Immature natural killer cell (primary cell): ENCODE results near the gene ZSWIM7. TPM values are rescaled to one million over a fixed set of nuclear protein-coding genes. Genes with fewer than 3 reads are reported as not detected.
"Not testable (repeated sequence)": the region's sequence is repeated elsewhere in the genome, so short reads cannot be mapped to it uniquely, and the experiment has no call there.

Experiments used
- DNase-seq, 3 donors: peaks; one replicate each; pipeline ENCODE4 v3.0.0; 2022; ENCODE audit warnings: mixed read lengths in 1 of 3
- H3K27ac Mint-ChIP-seq, 6 donors: one replicate each; pipeline ENCODE4 v1.8.0; 2020; ENCODE audit warnings: mixed read lengths in 6 of 6, mild to moderate bottlenecking in 5 of 6, inconsistent platforms in 4 of 6, moderate library complexity in 3 of 6
- H3K27me3 Mint-ChIP-seq, 3 donors: one replicate each; pipeline ENCODE4 v1.8.0; 2020 to 2021; ENCODE audit warnings: low read depth in 3 of 3, mild to moderate bottlenecking in 3 of 3, mixed read lengths in 3 of 3, moderate library complexity in 3 of 3, inconsistent platforms in 1 of 3
- H3K36me3 Mint-ChIP-seq, 3 donors: one replicate each; pipeline ENCODE4 v1.8.0; 2020; ENCODE audit warnings: mixed read lengths in 3 of 3, inconsistent platforms in 2 of 3, mild to moderate bottlenecking in 2 of 3
- H3K4me1 Mint-ChIP-seq, 2 donors: one replicate each; pipeline ENCODE4 v1.8.0; 2020; ENCODE audit warnings: inconsistent platforms in 2 of 2, mild to moderate bottlenecking in 2 of 2, mixed read lengths in 2 of 2, moderate library complexity in 1 of 2
- H3K4me3 Mint-ChIP-seq, 5 donors: one replicate each; pipeline ENCODE4 v1.8.0; 2020; ENCODE audit warnings: mild to moderate bottlenecking in 5 of 5, mixed read lengths in 5 of 5, inconsistent platforms in 3 of 5, moderate library complexity in 3 of 5
- H3K9me3 Mint-ChIP-seq, 6 donors: one replicate each; pipeline ENCODE4 v1.8.0; 2020; ENCODE audit warnings: mild to moderate bottlenecking in 6 of 6, mixed read lengths in 6 of 6, inconsistent platforms in 4 of 6, moderate library complexity in 3 of 6
- polyA plus RNA-seq, 3 donors: library from polyadenylated mRNA; unstranded; fragments of 300-500 nt; fragmentation: Illumina TruSeq; gene quantifications; one replicate each; pipeline ENCODE4 v1.2.3, GENCODE V29; 2021

Gene ZSWIM7
- polyA plus RNA-seq, 3 donors from 2014 or later: 47.0 to 67.8 (median 67.6) TPM

DNA sequence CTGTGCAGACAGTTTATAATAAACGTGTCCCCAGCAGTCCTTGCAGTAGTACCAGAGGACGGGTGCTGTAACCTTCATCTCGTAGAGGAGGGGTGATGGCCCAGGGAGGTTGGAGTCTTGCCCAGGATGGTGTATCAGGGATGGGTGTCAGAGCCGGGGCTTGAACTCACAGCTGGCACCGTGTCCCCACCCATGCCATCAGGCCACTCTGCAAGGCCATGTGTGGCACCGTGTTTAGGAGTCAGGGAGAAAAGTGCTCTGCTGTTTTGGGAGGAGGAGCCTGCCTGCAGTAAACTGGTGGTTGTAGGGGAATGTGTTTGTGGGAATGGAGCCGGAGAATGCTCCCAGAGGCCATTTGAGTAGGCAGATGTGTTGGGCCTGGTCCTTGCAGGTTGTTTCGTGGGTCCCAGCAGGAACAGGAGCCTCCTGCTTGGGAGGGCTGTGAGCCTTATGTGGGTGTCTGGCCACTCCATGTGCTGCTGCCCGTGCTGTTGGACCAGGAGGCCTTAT lies 52.8 kb downstream of the ZSWIM7 start:
- H3K4me1 Mint-ChIP-seq: peaks cover 9 to 10% of the 10 kb centered on the region in 2 donors
- H3K36me3 Mint-ChIP-seq: peaks cover 0 to 3% (median 0%) of the 10 kb centered on the region in 3 donors
- DNase-seq: no peak
- peaks cover 8 to 17% (median 14%) of the 10 kb centered on the region in 3 donors for H3K27me3 Mint-ChIP-seq
- H3K4me3 Mint-ChIP-seq: peak overlapping the region in 4 of 5 donors; percentile 50 to 69 (median 62)
- no peak overlapping the region for H3K27ac Mint-ChIP-seq
- H3K9me3 Mint-ChIP-seq: no peaks in the 10 kb centered on the region

DNA sequence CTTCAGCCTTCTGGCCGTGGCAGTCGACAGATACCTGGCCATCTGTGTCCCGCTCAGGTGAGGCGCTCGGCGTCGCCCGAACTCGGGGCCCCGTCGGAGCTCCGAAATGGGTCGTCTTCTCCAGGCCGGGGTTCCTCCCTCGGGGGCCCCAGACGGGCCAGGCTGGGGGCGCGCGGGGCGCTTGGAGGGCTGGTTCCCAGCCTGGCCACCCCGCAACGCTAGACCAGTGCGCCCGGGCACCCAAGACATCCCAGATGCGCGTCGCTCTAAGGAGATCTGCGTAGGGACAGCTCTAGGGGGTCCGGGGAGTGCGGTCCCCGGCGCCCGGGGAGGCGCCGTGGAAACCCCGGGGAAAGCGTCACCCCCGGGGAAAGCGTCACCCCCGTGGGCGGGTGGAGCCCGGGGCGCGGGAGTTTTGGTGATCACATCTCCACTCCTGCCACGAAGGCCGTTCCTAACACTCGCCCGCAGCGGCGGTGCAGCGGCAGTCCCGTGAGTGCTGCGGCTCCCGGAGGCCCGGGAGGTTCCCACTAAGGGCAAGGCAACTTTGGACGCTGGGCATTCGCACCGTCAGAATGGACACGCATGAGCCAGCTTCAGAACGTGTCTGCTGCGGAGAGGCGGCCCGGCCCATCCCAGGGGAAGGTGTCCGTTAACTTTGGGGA lies 53.8 kb downstream of the ZSWIM7 start:
- H3K9me3 Mint-ChIP-seq: no peaks in the 10 kb centered on the region
- DNase-seq: no peak

DNA sequence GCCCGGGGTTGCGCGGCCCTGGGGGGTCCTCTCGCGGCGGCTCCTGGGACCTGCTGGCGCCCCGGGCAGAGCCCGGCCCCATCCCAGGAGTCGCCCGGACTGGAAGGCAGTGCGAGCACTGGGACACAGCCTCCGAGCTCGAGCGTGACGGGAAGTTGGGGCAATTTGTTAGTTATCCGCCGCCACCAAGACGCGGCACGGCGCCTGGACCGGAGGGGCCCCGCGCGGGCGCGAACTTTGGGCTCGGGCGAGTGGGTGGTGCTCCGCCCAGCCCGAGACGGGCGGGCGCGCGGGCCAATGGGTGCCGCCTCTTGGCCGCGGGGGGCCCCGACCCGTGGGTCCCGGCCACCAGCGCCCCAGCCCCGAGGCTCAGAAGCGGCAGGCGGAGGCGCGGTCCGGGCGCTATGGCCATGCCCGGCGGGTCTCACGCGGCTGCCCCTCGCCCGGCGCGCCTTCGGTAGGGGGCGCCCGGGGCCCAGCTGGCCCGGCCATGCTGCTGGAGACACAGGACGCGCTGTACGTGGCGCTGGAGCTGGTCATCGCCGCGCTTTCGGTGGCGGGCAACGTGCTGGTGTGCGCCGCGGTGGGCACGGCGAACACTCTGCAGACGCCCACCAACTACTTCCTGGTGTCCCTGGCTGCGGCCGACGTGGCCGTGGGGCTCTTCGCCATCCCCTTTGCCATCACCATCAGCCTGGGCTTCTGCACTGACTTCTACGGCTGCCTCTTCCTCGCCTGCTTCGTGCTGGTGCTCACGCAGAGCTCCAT lies 54.6 kb downstream of the ZSWIM7 start, which contains the start of gene ADORA2B:
ADORA2B (plus strand) TSS at position 372 of the 768 bp plus-strand sequence; CDS start at position 491, 119 bp downstream.
- Mint-ChIP-seq H3K9me3 (no peaks in the 10 kb centered on the region), H3K4me3 (peak within 1 kb of the TSS; percentile 78 to 87 (median 82)), H3K4me1 (peaks cover 9 to 10% of the 10 kb centered on the region in 2 donors), H3K36me3 (peaks cover 0 to 3% (median 0%) of the 10 kb centered on the region in 3 donors), H3K27ac (no peak within 1 kb of the TSS), H3K27me3 (peaks cover 10 to 18% (median 17%) of the 10 kb centered on the region in 3 donors)
- DNase-seq: peak; percentile 22 to 30 (median 24)

More for the DNA sequence above, 53.8 kb downstream of the ZSWIM7 start:
- Mint-ChIP-seq H3K27me3 (peaks cover 8 to 17% (median 15%) of the 10 kb centered on the region in 3 donors), H3K4me1 (peaks cover 9 to 10% of the 10 kb centered on the region in 2 donors), H3K27ac (no peak overlapping the region), H3K36me3 (peaks cover 0 to 3% (median 0%) of the 10 kb centered on the region in 3 donors), H3K4me3 (peak overlapping the region; percentile 72 to 80 (median 78))

DNA sequence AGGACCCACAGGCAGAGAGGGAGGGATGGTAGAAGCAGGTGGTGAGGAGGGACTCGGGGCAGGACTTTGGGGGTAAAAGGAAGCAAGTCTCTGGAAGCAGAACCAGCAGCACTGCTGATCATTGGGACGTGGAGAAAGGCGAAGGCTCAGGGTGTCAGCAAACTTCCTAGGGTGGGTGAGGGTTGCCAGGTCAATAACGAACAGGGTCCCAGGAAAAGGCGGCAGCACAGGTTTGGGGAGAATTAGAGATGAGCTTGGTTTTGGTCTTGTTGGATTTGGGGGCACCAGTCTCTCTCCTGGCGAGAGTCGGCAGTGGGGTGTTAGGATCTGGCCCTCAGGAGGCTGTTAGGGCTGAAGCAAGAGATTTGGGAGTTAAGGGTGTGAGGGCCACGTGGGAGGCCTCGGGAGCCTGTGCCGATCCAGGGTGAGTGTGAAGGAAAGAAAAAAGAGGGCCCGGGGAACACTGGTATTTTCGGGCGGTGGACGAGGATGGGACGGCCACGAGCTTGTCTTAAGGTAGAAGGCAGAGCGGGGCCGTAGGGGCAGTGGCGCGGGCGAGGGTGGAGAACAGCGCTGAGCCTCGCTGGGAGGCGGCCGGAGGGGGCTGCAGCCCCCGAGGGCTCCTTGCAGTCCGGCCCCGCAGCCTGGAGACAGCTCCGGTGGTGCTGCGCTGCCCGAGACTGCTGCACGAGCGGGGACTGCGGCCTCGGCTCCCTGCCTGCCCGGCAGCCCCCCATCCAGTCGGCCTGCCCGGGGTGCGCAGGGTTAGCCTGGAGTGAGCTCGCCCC lies 55.3 kb downstream of the ZSWIM7 start:
- Mint-ChIP-seq H3K4me3 (peak overlapping the region; percentile 55 to 87 (median 82)), H3K27ac (no peak overlapping the region), H3K4me1 (peaks cover 9 to 10% of the 10 kb centered on the region in 2 donors), H3K9me3 (no peaks in the 10 kb centered on the region), H3K27me3 (peaks cover 9 to 19% (median 17%) of the 10 kb centered on the region in 3 donors), H3K36me3 (peaks cover 0 to 3% (median 0%) of the 10 kb centered on the region in 3 donors)
- DNase-seq: peak in 2 of 3 donors; percentile 3

DNA sequence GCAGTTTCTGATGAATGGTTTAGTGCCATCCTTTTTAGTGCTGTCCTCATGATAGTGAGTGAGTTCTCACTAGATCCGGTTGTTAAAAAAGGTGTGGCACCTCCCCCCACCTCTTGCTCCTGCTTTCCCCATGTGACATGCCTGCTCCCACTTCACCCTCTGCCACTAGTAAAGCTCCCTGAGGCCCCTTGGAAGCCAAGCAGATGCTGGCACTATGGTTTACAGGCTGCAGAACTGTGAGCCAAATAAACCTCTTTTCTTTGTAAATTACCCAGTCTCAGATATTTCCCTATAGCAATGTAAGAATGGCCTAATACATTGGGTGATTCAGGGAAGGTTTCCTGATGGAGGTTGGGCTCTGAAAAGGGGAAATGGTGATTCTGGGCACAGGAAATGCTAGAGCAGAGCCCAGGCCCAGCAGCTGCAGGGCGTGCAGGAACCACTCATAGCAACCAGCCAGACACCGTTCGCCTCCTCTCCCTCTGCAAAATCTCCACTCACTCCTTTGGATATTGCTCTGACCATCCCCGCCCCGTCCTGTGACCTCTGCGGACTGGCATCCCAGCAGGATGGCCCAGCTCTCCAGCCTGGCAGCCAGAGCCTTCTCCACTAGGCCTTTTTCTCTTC lies 57.2 kb downstream of the ZSWIM7 start:
- Mint-ChIP-seq H3K27ac (no peak overlapping the region), H3K4me1 (peaks cover 9 to 10% of the 10 kb centered on the region in 2 donors), H3K27me3 (peaks cover 9 to 19% (median 17%) of the 10 kb centered on the region in 3 donors), H3K4me3 (no peak overlapping the region), H3K9me3 (no peaks in the 10 kb centered on the region), H3K36me3 (peaks cover 0 to 3% (median 0%) of the 10 kb centered on the region in 3 donors)
- no peak for DNase-seq

DNA sequence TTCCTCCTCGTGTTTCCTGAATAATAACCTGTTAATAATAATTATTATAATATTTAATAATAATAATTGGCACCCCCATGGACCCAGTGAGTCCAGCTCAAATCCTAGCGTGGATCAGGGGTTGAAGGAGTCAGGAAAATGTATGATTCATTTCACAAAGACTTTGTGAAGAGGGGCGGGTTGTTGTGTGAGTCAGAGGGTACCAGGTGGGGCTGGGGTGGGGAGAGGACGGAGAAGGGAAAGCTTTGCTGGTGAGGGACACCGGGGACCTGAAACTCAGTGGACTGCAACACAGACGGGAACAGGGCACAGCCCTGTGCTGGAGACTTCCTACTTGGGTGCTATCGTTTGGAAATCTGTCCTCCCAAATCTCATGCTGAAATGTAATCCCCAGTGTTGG lies 57.7 kb downstream of the ZSWIM7 start:
- no peak for DNase-seq
- H3K36me3 Mint-ChIP-seq: peaks cover 0 to 3% (median 0%) of the 10 kb centered on the region in 3 donors
- no peak overlapping the region for H3K27ac Mint-ChIP-seq
- peaks cover 9 to 10% of the 10 kb centered on the region in 2 donors for H3K4me1 Mint-ChIP-seq
- no peaks in the 10 kb centered on the region for H3K9me3 Mint-ChIP-seq
- H3K27me3 Mint-ChIP-seq: peaks cover 7 to 19% (median 11%) of the 10 kb centered on the region in 3 donors
- no peak overlapping the region for H3K4me3 Mint-ChIP-seq

DNA sequence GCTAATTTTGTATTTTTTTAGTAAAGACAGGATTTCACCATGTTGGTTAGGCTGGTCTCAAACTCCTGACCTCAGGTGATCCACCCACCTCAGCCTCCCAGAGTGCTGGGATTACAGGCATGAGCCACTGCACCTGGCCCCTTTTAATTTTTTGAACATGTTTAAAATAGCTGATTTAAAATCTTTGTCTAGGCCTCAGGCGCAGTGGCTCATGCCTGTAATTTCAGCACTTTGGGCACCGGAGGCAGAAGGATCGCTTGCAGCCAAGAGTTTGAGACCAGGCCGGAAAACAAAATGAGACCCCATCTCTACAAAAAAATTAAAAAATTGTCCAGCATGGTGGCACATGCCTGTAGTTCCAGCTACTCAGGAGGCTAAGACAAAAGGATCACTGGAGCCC lies 63.0 kb downstream of the ZSWIM7 start:
- not testable (repeated sequence) for H3K27ac Mint-ChIP-seq, DNase-seq, H3K27me3 Mint-ChIP-seq, H3K9me3 Mint-ChIP-seq, H3K4me1 Mint-ChIP-seq, H3K4me3 Mint-ChIP-seq, H3K36me3 Mint-ChIP-seq

DNA sequence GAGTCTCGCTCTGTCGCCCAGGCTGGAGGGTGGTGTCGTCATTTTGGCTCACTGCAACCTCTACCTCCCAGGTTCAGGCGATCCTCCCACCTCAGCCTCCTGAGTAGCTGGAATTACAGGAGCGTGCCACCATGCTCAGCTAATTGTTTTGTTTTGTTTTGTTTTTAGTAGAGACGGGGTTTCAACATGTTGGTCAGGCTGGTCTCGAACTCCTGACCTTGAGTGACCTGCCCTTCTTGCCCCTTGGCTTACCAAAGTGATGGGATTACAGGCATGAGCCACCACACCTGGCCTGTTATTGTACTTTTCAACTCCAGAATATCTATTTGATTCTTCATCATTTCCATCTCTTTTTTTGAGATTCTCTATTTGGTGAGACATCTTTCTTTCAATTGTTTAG lies 63.6 kb downstream of the ZSWIM7 start:
- Mint-ChIP-seq H3K27ac (no peak overlapping the region), H3K4me1 (no peaks in the 10 kb centered on the region), H3K9me3 (no peaks in the 10 kb centered on the region), H3K4me3 (no peak overlapping the region), H3K36me3 (no peaks in the 10 kb centered on the region), H3K27me3 (peaks cover 0 to 5% (median 2%) of the 10 kb centered on the region in 3 donors)
- no peak for DNase-seq

DNA sequence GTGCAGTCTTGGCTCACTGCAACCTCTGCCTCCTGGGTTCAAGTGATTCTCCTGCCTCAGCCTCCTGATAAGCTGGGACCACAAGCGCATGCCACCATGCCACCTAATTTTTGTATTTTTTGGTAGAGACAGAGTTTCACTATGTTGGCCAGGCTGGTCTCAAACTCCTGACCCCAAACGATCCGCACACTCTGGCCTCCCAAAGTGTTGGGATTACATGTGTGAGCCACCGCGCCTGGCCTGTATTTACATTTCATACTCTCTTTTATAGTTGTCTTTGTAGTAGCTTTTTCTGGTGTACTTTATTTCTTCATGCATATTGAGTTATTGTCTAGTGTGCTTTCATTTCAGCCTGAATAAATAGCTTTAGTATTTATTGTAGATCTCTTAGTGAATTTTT lies 64.6 kb downstream of the ZSWIM7 start:
- no peaks in the 10 kb centered on the region for H3K4me1 Mint-ChIP-seq
- H3K27ac Mint-ChIP-seq: no peak overlapping the region
- peaks cover 0 to under 1% (median 0%) of the 10 kb centered on the region in 3 donors for H3K27me3 Mint-ChIP-seq
- DNase-seq: no peak
- no peaks in the 10 kb centered on the region for H3K36me3 Mint-ChIP-seq
- H3K9me3 Mint-ChIP-seq: no peaks in the 10 kb centered on the region
- H3K4me3 Mint-ChIP-seq: no peak overlapping the region

DNA sequence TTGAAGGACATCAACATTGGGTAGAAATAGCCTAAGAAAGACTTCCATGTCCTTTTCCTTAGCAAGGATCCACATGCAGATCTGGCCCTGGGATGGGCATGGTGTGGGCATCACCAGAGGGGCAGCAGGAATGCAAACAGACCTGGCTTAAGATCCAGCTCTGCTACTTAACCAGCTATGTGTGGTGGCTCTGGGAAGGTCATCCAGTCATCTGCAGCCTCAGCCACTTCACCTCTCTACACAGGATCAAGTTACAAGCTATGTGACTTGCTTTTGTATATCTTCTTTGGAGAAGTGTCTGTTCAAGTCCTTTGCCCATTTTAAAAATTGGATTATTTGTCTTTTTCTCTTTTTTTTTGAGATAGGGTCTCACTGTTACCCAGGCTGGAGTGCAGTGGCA lies 68.1 kb downstream of the ZSWIM7 start:
- H3K9me3 Mint-ChIP-seq: no peaks in the 10 kb centered on the region
- no peak for DNase-seq
- H3K4me1 Mint-ChIP-seq: peaks cover 0 to 6% of the 10 kb centered on the region in 2 donors
- H3K27ac Mint-ChIP-seq: no peak overlapping the region
- no peak overlapping the region for H3K4me3 Mint-ChIP-seq
- H3K27me3 Mint-ChIP-seq: peaks cover 0 to 5% (median 5%) of the 10 kb centered on the region in 3 donors
- no peaks in the 10 kb centered on the region for H3K36me3 Mint-ChIP-seq

DNA sequence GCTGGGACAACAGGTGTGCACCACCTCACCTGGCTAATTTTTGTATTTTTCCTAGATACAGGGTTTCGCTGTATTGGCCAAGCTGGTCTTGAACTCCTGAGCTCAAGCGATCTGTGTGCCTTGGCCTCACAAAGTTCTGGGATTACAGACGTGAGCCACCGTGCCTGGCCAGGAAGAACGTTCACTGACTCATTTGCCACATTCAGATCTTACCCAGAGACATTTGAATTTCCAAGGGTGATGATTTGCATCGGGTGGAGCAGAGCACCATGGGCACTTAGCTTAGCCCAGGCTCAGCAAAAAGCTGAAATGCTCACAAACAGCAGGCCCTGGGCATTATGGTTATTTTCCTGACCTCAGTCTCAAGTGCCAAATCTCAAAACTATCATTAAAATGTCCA lies 69.1 kb downstream of the ZSWIM7 start:
- Mint-ChIP-seq H3K27me3 (peaks cover 0 to 8% (median 8%) of the 10 kb centered on the region in 3 donors), H3K4me3 (no peak overlapping the region), H3K27ac (no peak overlapping the region), H3K4me1 (peaks cover 0 to 6% of the 10 kb centered on the region in 2 donors), H3K9me3 (no peaks in the 10 kb centered on the region), H3K36me3 (no peaks in the 10 kb centered on the region)
- DNase-seq: no peak

DNA sequence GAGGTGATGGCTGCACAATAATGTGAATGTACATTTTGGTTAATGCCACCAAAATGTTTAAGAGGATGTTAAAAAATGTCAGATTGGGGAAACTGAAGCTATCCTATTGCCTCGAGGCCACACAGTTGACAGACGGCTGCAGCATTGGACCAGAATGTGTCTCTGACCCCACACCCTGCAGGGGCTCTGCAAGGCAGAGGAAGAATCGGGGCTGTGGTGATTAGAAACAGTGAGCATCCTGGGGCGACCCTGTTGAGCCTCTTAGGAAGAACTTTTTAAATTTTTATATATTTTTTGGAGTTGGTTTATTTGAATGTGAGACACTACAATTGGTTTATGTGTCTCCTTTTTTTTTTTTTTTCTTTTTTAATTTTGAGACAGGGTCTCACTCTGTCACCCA lies 69.6 kb downstream of the ZSWIM7 start:
- H3K36me3 Mint-ChIP-seq: no peaks in the 10 kb centered on the region
- no peak for DNase-seq
- no peaks in the 10 kb centered on the region for H3K9me3 Mint-ChIP-seq
- H3K4me3 Mint-ChIP-seq: no peak overlapping the region
- peaks cover 0 to 6% of the 10 kb centered on the region in 2 donors for H3K4me1 Mint-ChIP-seq
- H3K27ac Mint-ChIP-seq: no peak overlapping the region
- H3K27me3 Mint-ChIP-seq: peaks cover 0 to 8% (median 8%) of the 10 kb centered on the region in 3 donors

DNA sequence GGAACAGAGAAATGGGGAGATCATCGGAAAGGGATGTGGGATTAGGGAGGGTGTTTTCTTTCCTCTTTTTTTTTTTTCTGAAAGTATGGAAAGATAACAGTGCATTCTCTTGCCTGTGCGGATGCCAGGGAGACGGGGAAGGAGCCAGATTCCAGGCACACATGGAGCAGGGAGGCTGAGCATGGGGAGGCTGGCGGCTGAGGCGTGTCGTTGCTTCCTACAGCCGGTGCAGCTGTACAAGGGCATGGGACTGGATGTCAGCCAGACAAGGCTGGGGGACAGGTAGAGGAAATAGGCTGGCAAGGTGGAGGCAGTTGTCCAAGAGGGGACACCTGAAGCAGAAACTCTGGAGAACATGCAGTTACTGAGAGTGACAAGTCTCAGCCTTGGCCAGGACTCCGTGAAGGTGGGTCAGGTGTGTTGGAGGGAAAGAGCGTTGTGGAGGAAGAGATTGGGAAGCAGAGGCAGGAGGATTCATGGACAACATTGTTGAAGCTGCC lies 71.2 kb downstream of the ZSWIM7 start:
- no peak for DNase-seq
- Mint-ChIP-seq H3K4me3 (peak overlapping the region in 1 of 5 donors; percentile 17), H3K27ac (peak overlapping the region in 2 of 6 donors; percentile 11 to 46), H3K36me3 (no peaks in the 10 kb centered on the region), H3K9me3 (no peaks in the 10 kb centered on the region), H3K27me3 (peaks cover 2 to 8% (median 8%) of the 10 kb centered on the region in 3 donors), H3K4me1 (peaks cover 0 to 6% of the 10 kb centered on the region in 2 donors)
